HG03571 (cell line): ENCODE measurements around the gene ADGRG7.

ENCODE experiments used
- ATAC-seq: cut with Tn5 transposase; IDR thresholded peaks from one replicate; pipeline ENCODE4 v1.9.1; 2021; ENCODE audit not compliant: unreplicated experiment

Gene ADGRG7

GRCh38 chr3:100697172-100697571, 87.8 kb downstream of the ADGRG7 start:
- no peak for ATAC-seq

DNA sequence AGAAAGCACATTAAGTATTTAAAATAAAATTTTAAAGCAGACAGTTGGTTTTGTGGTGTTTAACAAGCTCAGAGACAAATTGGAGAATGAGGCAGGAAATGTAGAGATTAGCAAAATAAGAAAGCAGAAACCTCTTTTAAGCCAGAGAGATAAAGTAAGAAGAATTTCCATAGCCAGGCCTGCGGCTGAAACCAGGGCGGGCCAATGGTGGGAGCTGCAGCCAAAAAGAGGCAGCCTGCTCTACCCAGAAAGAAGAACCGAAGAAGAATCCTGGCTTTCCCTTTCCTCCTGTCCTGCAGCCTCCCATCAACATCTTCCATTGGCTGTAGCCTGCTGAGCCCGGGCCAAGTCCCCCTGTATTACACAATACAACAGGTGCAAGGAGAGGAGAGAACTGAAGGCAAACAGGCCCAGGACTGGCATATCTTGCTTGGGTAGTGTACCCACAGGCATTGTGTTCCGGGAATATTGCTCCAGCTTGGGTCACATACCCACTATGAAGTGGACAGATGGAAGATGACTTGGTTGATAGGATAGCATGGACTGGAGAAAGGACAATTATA, 88.4 kb downstream of the ADGRG7 start:
- no peak for ATAC-seq

GRCh38 chr3:100698736-100699135, 89.3 kb downstream of the ADGRG7 start:
- no peak for ATAC-seq

GRCh38 chr3:100700708-100701107, 91.3 kb downstream of the ADGRG7 start:
- no peak for ATAC-seq

- ATAC-seq: no peak
These were observed 92.9 kb downstream of the ADGRG7 start for GRCh38 chr3:100702082-100702979.

DNA sequence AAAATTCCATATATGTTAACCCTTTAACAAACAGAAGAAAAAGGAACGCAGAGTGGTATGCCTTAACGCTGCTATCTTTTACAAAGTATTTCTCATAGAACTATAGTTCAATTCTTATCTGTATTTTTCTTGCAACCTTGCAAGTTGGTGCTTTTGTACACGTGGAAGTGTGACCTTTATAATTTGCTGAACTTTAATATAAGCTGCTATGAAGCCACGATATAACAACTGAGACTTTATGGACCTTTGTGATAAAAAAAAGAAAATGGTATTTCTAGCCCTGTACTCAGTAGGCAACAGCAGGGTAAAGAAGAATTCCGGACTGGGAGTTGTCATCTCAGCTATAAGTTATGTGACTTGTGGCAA, 93.6 kb downstream of the ADGRG7 start:
- ATAC-seq: no peak

- no peak for ATAC-seq
These were observed 94.5 kb downstream of the ADGRG7 start for GRCh38 chr3:100703865-100704264.

- no peak for ATAC-seq
These were observed 97.0 kb downstream of the ADGRG7 start for GRCh38 chr3:100706365-100706764.

DNA sequence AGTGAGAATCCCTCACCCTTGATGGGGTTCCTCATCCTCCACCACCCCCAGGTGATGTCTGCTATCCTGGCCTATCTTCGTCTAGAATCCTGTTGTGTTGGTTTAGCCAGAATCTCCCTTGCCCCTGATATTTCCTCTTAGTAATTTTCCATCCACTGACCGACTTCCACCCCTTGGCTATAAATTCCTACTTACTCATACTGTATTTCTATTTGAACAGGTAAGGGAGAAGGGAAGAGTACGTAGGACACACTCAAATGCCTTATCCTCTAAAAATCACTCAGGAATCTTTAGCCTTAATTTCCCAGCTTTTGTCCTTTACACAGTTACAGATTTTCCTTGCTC, 99.2 kb downstream of the ADGRG7 start:
- ATAC-seq: no peak

GRCh38 chr3:100708989-100709841, 99.8 kb downstream of the ADGRG7 start, which contains the start of gene TFG:
TSS of gene TFG (plus strand) at chr3:100709494. CDS start at chr3:100713686, 4,192 bp downstream.
- ATAC-seq: peak; percentile 93

GRCh38 chr3:100709842-100710260, 100.5 kb downstream of the ADGRG7 start:
- ATAC-seq: no peak

DNA sequence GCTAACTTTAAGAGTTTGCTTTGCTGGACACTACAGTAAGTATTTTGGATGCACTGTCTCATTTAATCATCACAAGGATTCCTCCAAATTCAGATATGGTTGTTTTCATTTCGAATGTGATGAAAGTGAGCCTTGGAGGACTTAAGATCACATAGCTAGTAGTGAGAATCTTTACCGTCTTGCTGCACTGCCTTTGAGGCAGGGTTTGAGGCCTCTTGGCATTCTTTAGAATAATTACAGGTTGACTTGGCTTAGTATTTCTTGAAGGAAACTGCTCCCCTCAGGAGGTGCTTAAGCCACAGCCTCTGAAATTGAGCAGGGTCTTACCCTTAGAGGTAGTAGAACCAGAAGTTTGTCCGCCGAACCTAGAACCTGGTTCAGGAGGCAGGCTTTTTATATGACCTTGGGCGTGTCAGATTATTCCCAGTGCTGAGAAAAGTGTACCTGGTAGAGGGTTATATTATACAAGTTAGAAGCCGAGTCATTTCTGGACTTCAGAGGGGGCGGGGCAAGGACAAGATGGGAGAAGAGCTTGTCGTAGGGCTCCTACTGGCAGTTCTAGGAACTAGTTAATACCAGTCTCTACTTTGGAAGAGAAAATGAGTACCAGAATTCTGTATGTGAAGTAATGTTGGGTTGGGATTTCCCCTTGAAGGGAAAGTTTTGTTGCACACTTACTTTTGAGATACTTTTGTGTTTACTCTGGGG, 101.0 kb downstream of the ADGRG7 start:
- ATAC-seq: peak; percentile 33

GRCh38 chr3:100715176-100715575, 105.8 kb downstream of the ADGRG7 start:
- ATAC-seq: no peak

- ATAC-seq: no peak
These were observed 107.7 kb downstream of the ADGRG7 start for GRCh38 chr3:100717063-100717462.

DNA sequence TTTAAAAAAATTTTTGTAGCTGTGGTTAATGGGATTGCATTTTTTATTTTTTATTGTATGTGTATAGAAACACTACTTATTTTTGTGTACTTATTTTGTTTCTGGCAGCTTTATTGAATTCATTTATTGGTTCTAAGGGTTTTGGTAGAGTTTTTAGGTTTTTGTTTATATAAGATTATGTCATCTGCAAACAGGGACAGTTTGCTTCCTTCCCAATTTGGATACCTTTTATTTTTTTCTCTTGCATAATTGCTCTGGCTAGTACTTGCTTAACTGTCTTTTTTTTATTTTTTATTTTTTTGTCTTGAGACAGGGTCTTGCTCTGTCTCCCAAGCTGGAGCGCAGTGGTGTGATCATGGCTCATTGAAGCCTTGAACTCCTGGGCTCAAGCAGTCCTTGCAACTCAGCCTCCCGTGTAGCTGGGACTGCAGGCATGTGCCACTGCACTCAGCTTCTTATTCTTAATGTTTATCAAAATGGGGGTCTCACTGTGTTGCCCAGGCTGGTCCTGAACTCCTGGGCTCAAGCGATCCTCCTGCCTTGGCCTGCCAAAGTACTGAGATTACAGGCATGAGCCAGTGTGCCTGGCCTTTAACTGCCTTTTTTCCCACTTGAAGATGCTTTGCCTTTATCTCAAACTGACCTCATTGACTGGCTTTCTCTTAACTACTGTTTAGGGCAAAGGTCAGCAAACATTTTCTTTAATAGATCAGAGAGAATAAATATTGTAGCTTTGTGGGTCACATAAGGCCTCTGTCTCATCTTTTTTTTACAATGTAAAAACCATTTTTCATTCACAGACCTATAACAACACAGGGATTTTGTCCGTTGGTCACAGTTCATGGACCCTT, 108.5 kb downstream of the ADGRG7 start:
- no peak for ATAC-seq

DNA sequence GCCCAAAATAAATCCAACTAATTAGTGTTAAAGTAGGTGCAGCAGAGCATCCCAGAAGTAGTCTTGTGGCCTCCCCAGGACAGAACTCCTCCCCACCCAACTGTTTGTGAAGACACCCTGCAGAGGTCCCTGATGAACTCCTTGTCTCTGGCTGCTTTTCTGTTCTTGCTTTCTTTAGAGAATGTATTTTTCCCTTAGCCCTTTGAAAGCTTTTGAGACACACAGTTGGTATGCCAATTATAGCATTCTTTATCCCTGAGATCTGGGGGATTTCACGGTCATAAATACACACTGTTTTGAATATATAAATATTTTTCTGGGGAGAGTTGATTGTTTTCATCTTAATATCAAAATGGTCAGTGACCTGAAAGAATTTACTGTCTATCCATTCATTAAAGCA, 109.7 kb downstream of the ADGRG7 start:
- no peak for ATAC-seq

DNA sequence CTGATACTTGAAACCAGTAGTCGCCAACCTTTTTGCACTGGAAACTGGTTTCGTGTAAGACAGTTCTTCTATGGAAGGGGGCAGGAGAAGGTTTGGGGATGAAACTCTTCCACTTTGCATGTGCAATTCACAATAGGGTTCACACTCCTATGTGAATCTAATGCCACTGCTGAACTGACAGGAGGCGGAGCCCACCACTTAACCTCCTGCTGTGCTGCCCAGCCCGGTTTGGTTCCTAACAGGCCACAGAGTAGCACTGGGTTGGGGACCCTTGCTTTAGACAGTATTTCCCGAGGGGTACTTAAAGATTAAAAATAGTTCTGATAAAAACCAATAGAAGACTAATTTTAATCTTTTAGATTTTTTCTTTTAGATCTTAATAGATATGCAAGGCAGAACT, 111.0 kb downstream of the ADGRG7 start:
- ATAC-seq: no peak

- ATAC-seq: no peak
These were observed 116.6 kb downstream of the ADGRG7 start for GRCh38 chr3:100725935-100726513.

DNA sequence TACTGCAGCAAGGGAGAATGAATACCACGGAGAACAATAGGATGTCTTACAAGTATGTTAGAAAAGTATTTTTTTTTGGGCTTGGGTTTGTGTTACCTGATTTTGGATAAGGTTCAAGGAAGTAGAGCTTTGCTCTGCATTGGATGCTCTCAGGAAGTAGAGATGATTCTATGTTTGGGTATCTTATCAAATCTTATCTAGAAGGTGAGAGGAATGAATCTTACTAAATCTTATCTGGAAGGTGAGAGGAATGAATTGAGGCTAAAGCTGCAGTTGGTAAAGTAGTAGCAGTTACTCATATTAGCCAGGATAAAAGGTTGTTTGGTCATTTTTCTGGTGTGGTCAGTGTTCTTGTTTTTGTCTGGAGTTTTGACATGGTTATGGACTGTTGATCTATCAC, 117.3 kb downstream of the ADGRG7 start:
- ATAC-seq: no peak

DNA sequence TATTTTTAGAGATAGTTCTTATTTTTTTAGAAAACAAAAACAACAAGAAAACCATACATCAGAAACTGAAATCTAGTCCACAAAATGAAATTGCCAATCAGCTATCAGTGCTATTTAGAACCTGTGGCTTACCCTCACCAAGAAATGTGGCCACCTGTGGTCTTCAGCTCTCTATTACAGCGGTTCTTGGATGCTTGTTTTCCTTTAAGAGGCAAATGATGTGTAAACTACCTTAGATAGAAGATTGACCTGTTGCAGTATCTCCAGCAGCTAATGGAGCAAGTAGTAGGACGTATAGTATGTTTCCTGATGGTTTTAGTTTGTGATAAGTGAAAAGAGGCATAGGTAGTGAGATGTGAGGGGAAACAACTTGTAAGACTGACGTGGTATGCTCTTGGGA, 121.1 kb downstream of the ADGRG7 start:
- no peak for ATAC-seq
